Measurements from ENCODE around the gene IQCB1. TPM values are rescaled to one million over a fixed set of nuclear protein-coding genes. Genes with fewer than 3 reads are reported as not detected.

IQCB1 gene
- total and polyA plus RNA-seq, 2 of the 8 experiments (the other 6 are each of a cell fraction or from before 2014, with no cell fraction given), result 21.7 to 31.2 TPM

- Histone ChIP-seq H4K8ac (ENCODE audit: extremely low read depth, insufficient read depth, low read length) (no peak overlapping the region), H3K27ac (ENCODE audit: low read depth, low read length) (no peak overlapping the region), H3K14ac (ENCODE audit: insufficient read length) (no peak overlapping the region), H2AK5ac (ENCODE audit: low read depth, low read length) (no peak overlapping the region), H3K4me1 (replicated peaks in 1 of 4; ENCODE audit: control insufficient read depth in 3 of 4, insufficient read depth in 4 of 4, low read length in 3 of 4) (no peaks in the 10 kb centered on the region), H4K91ac (replicated peaks; ENCODE audit: insufficient read length, low read length) (no peak overlapping the region), H3K18ac (ENCODE audit: extremely low read depth, low read length) (no peak overlapping the region), H2BK5ac (ENCODE audit: low read depth, low read length) (no peak overlapping the region), H2BK15ac (ENCODE audit: low read length) (no peak overlapping the region), H2BK20ac (ENCODE audit: low read length) (no peak overlapping the region), H2AFZ (ENCODE audit: low read length) (no peak overlapping the region), H3K56ac (replicated peaks; ENCODE audit: insufficient read length, low read depth, low read length) (no peak overlapping the region), H4K5ac (ENCODE audit: insufficient read length, low read depth, low read length) (no peak overlapping the region), H3K79me1 (ENCODE audit: low read depth, low read length) (no peaks in the 10 kb centered on the region), H3K23me2 (ENCODE audit: low read depth, low read length) (no peaks in the 10 kb centered on the region), H3K27me3 (replicated peaks in 1 of 4; ENCODE audit: control insufficient read depth in 3 of 4, extremely low read depth in 1 of 4, insufficient read depth in 3 of 4, low read length in 3 of 4) (no peaks in the 10 kb centered on the region), H3K4ac (replicated peaks; ENCODE audit: insufficient read length, low read depth, low read length) (no peak overlapping the region), H3K9me3 (ENCODE audit: insufficient read depth in 2 of 2, low read depth in 1 of 2, low read length in 1 of 2) (no peaks in the 10 kb centered on the region), H3K4me3 (ENCODE audit: extremely low read depth in 1 of 4, insufficient read depth in 2 of 4, low read depth in 3 of 4, low read length in 4 of 4) (no peak overlapping the region), H3K9ac (replicated peaks in 1 of 4; ENCODE audit: extremely low read depth in 1 of 4, low read depth in 3 of 4, low read length in 3 of 4) (no peak overlapping the region), H3K36me3 (ENCODE audit: control insufficient read depth in 2 of 4, insufficient read depth in 4 of 4, low read length in 3 of 4) (peaks cover 0 to 22% (median 13%) of the 10 kb centered on the region in 4 experiments; a peak in 5 of 8 replicates), H2BK12ac (ENCODE audit: low read depth, low read length) (no peak overlapping the region), H3K79me2 (ENCODE audit: control insufficient read depth in 1 of 2, insufficient read depth in 2 of 2, low read length in 2 of 2) (peaks cover 0 to 12% of the 10 kb centered on the region in 2 experiments; a peak in 1 of 4 replicates), H3K23ac (ENCODE audit: insufficient read length) (no peak overlapping the region), H3K4me2 (ENCODE audit: insufficient read depth in 1 of 2, low read depth in 2 of 2, low read length in 2 of 2) (no peak overlapping the region), H4K20me1 (replicated peaks in 1 of 2; ENCODE audit: control insufficient read depth in 1 of 2, insufficient read depth in 2 of 2, low read length in 2 of 2) (peaks cover 0 to 2% of the 10 kb centered on the region in 2 experiments), H2BK120ac (replicated peaks; ENCODE audit: low read depth, low read length) (no peak overlapping the region)
- POLR2A ChIA-PET (ENCODE audit: partially characterized antibody), result no interaction called here
- CTCF ChIA-PET (ENCODE audit: partially characterized antibody), result no interaction called here
- TF ChIP-seq TAF1 (IDR thresholded peaks at IDR 0.05; ENCODE audit: low read depth, low read length) (no peak), CTBP2 (IDR thresholded peaks at IDR 0.05; ENCODE audit: borderline replicate concordance, insufficient read depth, insufficient read length, low read length) (no peak), SRF (IDR thresholded peaks at IDR 0.05; ENCODE audit: low read depth, low read length) (no peak), EGR1 (IDR thresholded peaks at IDR 0.05; ENCODE audit: borderline replicate concordance, low read depth, low read length) (no peak), NANOG (IDR thresholded peaks at IDR 0.05; ENCODE audit: insufficient read depth, low read depth, low read length, poor library complexity, severe bottlenecking) (no peak), POLR2A (IDR thresholded peaks at IDR 0.05; ENCODE audit: control extremely low read depth in 1 of 2, low read depth in 2 of 2, low read length in 2 of 2) (no peak), TBP (IDR thresholded peaks at IDR 0.05; ENCODE audit: low read depth, low read length) (no peak), KDM5A (IDR thresholded peaks at IDR 0.05; ENCODE audit: low read length) (no peak), CBX5 (IDR thresholded peaks at IDR 0.05; ENCODE audit: low read depth, low read length) (no peak), TCF12 (IDR thresholded peaks at IDR 0.05; ENCODE audit: low read depth, low read length) (no peak), ZNF274 (IDR thresholded peaks at IDR 0.05; ENCODE audit: borderline replicate concordance, extremely low read depth, low read length) (no peak), CREB1 (IDR thresholded peaks at IDR 0.05) (no peak), RNF2 (IDR thresholded peaks at IDR 0.05; ENCODE audit: borderline replicate concordance, low read depth, low read length, missing control alignments, poor library complexity, severe bottlenecking) (no peak), SIN3A (conservative IDR thresholded peaks at IDR 0.05 in 1 of 2, IDR thresholded peaks at IDR 0.05 in 1 of 2; ENCODE audit: low read depth in 1 of 2, low read length in 2 of 2) (no peak), HDAC2 (IDR thresholded peaks at IDR 0.05; ENCODE audit: borderline replicate concordance in 1 of 2, low read depth in 2 of 2, low read length in 2 of 2) (no peak)
- FAIRE-seq, result no peak
- no peak for DNase-seq (ENCODE audit: low read depth in 1 of 2, low spot score in 2 of 2)
Observed at GRCh38 chr3:121817753-121818152, 17.1 kb downstream of the IQCB1 start.
